ENCODE measurements around the gene TOR2A. TPM values are rescaled to one million over a fixed set of nuclear protein-coding genes. Genes with fewer than 3 reads are reported as not detected.

Gene TOR2A
- total RNA-seq, 1 donor: 4.8 TPM

- H3K4me3 ChIP-seq (ENCODE audit: low read depth, low read length): no peak overlapping the region
- DNase-seq (ENCODE audit: low read depth): no peak
- no peak for TF ChIP-seq CTCF (IDR thresholded peaks at IDR 0.05; ENCODE audit: insufficient read depth, low read length)
Measured at GRCh38 chr9:127712867-127713266, 22.2 kb downstream of the TOR2A start.

GRCh38 chr9:127712371-127712770, 22.7 kb downstream of the TOR2A start:
- TF ChIP-seq CTCF (IDR thresholded peaks at IDR 0.05; ENCODE audit: insufficient read depth, low read length): no peak
- DNase-seq (ENCODE audit: low read depth): no peak
- H3K4me3 ChIP-seq (ENCODE audit: low read depth, low read length): no peak overlapping the region

- no peak for TF ChIP-seq CTCF (IDR thresholded peaks at IDR 0.05; ENCODE audit: insufficient read depth, low read length)
- no peak overlapping the region for H3K4me3 ChIP-seq (ENCODE audit: low read depth, low read length)
- no peak for DNase-seq (ENCODE audit: low read depth)
Measured at GRCh38 chr9:127711831-127712274, 23.2 kb downstream of the TOR2A start.

GRCh38 chr9:127711226-127711701, 23.8 kb downstream of the TOR2A start:
- DNase-seq (ENCODE audit: low read depth): no peak
- no peak for TF ChIP-seq CTCF (IDR thresholded peaks at IDR 0.05; ENCODE audit: insufficient read depth, low read length)
- no peak overlapping the region for H3K4me3 ChIP-seq (ENCODE audit: low read depth, low read length)

GRCh38 chr9:127710204-127710783, 24.8 kb downstream of the TOR2A start:
- H3K4me3 ChIP-seq (ENCODE audit: low read depth, low read length): no peak overlapping the region
- TF ChIP-seq CTCF (IDR thresholded peaks at IDR 0.05; ENCODE audit: insufficient read depth, low read length): no peak
- no peak for DNase-seq (ENCODE audit: low read depth)

GRCh38 chr9:127708952-127709587, 26.0 kb downstream of the TOR2A start:
- no peak for DNase-seq (ENCODE audit: low read depth)
- no peak overlapping the region for H3K4me3 ChIP-seq (ENCODE audit: low read depth, low read length)
- no peak for TF ChIP-seq CTCF (IDR thresholded peaks at IDR 0.05; ENCODE audit: insufficient read depth, low read length)
